Measurements from ENCODE around the gene ABCA5.

The ABCA5 gene, protein sequence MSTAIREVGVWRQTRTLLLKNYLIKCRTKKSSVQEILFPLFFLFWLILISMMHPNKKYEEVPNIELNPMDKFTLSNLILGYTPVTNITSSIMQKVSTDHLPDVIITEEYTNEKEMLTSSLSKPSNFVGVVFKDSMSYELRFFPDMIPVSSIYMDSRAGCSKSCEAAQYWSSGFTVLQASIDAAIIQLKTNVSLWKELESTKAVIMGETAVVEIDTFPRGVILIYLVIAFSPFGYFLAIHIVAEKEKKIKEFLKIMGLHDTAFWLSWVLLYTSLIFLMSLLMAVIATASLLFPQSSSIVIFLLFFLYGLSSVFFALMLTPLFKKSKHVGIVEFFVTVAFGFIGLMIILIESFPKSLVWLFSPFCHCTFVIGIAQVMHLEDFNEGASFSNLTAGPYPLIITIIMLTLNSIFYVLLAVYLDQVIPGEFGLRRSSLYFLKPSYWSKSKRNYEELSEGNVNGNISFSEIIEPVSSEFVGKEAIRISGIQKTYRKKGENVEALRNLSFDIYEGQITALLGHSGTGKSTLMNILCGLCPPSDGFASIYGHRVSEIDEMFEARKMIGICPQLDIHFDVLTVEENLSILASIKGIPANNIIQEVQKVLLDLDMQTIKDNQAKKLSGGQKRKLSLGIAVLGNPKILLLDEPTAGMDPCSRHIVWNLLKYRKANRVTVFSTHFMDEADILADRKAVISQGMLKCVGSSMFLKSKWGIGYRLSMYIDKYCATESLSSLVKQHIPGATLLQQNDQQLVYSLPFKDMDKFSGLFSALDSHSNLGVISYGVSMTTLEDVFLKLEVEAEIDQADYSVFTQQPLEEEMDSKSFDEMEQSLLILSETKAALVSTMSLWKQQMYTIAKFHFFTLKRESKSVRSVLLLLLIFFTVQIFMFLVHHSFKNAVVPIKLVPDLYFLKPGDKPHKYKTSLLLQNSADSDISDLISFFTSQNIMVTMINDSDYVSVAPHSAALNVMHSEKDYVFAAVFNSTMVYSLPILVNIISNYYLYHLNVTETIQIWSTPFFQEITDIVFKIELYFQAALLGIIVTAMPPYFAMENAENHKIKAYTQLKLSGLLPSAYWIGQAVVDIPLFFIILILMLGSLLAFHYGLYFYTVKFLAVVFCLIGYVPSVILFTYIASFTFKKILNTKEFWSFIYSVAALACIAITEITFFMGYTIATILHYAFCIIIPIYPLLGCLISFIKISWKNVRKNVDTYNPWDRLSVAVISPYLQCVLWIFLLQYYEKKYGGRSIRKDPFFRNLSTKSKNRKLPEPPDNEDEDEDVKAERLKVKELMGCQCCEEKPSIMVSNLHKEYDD (N-terminal part only)

DNA sequence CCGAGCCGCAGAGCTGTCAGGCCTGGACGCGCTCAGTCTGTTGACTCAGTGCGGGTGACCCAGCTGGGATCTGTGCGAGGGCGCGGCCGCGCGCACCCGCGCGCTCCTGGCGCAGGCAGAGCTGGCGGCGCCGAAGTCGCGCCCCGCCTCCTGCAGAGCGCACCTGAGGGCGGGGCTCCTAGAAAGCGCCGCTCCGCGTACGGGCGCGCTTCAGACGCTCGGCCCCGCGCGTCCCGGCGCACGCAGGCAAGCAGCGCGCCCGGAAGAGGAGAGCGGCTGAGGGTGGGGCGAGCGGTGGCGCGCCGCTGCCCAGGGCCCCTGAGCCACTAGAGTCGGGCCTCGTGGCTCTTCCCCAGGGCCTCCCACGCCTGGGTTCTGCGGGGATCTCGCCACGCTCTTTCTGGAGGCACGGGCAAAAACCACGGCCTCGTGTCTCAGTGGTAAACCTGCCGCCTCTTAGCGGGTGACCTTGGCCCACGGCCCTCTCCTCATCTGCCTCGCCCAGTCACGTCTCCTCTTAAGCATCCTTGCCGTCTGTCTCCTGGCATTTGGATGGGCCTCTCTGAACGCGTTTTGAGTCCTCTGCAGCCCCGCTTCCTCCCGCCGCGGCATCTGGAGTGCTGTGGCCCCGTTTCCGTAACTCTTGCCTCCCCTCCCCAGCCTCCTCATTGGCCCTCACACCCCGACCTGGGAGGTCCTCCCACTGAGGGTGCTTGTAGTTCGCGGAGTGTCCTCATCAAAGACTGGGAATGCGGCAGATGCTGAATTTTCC lies at the start of gene ABCA5:
Gene ABCA5 (minus strand): TSS at position 74 of the 772 bp plus-strand sequence. CDS start 12,718 bp downstream, outside the sequence.
- DNase-seq = peak; percentile 95

DNA sequence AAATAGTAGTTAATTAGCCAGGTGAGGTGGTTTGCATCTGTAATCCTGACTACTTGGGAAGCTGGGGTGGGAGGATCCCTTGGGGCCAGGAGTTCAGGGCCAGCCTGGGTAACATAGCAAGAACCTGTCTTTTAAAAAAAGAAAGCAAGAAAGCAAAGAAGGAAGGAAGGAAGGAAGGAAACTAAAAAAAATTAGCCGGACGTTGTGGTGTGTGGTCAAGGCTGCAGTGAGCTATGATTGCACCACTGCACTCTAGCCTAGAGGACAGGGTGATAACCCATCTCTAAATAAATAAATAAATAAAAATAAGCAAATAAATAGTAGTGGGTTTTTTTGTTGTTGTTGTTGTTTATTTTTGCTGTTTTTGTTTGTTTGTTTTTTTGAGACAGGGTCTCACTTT lies 48.3 kb upstream of the ABCA5 start:
- no peak for DNase-seq

DNA sequence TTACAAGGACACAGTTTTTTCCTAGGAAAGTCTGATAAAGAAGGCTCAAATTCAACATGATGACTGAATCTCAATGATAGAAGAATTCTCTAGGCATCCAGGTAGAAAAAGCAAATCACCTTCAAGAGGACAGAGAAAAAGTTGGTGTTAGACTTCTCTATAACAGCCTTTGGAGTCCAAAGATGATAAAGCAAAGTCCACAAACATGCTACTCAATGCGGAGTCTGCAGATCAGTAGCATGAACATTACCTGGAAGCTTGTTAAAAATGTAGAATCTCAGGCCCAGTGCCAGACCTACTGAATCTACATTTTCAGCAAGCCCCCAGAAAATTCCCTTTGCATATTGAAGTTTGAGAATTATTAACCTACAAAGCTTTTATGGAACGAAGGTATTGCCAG lies 46.1 kb upstream of the ABCA5 start:
- no peak for DNase-seq

- DNase-seq = no peak
Measured at GRCh38 chr17:69367298-69367697, 40.4 kb upstream of the ABCA5 start.

- DNase-seq = no peak
Measured at GRCh38 chr17:69363488-69364210, 36.7 kb upstream of the ABCA5 start.

GRCh38 chr17:69361156-69361555 lies 34.2 kb upstream of the ABCA5 start:
- DNase-seq = no peak

- DNase-seq = no peak
Measured at GRCh38 chr17:69358688-69359596, 32.0 kb upstream of the ABCA5 start.

DNA sequence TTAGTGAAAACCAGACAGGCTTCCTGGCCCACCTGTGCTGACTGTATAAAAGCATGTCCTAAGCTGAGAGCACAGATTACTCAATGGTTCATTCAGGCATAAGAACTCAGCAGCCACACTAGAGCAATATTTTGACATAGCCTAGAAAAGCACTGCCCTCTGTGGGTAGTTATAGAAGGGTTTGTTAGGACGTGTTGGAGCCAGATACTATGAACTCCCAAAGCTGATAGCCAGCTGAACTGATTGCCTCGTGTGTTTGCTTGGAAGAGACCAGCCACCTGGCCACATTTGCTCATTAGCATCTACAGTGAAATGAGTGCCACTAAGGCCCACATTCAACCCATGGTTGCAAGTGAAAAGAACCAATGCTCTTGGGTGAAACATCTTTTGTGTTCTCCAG lies 30.8 kb upstream of the ABCA5 start:
- no peak for DNase-seq

GRCh38 chr17:69356625-69357024 lies 29.7 kb upstream of the ABCA5 start:
- no peak for DNase-seq

DNA sequence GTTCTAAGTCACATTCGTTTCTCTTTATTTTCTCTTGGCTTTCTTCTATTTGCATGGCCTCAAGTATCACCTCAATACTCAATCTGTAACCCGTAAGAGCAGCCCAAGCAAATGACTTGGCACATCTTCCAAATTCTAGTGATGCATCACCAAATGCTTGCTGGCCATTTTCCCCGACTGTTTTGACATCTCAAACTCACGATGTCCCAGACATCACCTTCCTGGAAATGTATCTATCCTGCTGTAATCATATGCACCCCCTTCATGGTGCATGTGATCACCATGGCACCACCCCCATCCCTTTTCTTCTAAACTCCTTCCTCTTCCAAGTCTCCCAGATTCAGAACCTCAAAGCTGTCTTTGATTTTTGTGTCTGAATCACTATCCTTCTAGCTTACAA lies 24.0 kb upstream of the ABCA5 start:
- DNase-seq = no peak

DNA sequence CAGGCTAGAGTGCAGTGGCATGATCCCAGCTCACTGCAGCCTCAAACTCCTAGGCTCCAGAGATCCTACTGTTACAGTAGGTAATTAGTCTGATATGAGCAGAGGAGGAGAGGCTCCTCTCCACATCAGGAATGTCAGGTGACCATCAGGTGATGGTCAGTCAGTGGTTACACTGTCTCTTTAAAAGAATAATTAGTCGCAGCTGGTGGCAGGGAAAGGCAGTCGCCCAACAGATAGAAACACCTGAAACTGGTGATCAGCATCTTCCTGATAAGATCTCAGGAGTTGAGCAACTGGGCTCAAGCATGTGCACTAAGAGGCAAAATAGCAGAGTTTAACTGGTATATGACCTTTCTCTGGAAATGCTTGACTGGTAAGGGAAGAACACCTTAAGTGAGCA lies 21.5 kb upstream of the ABCA5 start:
- DNase-seq = no peak

GRCh38 chr17:69346766-69347165 lies 19.8 kb upstream of the ABCA5 start:
- no peak for DNase-seq

- no peak for DNase-seq
Measured at GRCh38 chr17:69344939-69345338, 18.0 kb upstream of the ABCA5 start.

DNA sequence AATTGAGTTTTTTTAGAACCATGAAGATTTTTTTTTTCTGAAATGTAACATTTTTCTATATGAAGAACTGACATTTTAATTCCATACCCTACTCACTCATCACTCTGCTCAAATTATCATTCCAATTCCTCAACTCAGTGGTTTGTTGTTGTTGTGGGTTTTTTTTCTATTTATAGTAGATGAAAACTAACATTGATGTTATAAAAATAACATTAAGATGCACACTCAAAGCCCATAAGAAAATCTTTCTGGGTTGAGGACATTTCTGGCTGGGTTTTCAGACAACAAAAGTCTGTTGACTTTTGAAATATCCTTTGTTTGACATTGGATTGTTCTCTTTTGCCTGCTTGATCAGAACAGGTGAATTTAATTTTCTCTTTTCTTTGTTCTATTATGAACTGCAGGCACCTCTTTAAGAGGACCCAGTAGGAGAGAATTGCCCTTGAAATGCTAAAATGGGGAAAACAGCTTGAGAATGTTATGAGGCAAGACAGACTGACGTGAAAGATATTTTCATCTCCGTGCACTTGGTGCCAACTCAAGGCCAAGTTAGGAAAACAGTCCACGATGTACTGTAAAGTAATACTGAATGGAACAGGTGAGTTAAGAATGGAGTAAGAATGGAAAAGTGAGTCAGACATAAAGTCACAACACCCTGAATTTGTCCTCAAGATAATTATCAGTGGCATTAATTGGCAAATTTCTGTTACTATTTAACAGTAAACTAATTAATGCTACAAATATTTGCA lies 16.1 kb upstream of the ABCA5 start:
- no peak for DNase-seq

- DNase-seq = no peak
Measured at GRCh38 chr17:69339937-69340336, 13.0 kb upstream of the ABCA5 start.

- no peak for DNase-seq
Measured at GRCh38 chr17:69336996-69337395, 10.1 kb upstream of the ABCA5 start.

DNA sequence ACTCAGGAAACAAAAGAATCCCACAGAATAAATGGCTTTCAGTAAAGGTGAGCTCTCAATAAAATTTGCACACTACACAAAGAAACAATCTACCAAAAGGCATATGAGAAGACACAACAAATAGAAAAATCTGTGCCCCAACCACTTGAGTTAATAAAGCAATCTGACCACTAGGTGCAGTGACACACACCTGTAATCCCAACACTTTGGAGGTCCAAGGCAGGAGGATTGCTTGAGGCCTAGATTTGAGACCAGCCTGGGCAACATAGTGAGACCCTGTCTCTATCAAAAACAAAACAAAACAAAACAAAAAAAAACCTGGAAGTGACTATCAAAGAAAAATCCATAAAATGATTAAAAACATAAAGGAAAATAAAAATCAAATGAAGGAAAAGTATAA lies 9.6 kb upstream of the ABCA5 start:
- no peak for DNase-seq

DNA sequence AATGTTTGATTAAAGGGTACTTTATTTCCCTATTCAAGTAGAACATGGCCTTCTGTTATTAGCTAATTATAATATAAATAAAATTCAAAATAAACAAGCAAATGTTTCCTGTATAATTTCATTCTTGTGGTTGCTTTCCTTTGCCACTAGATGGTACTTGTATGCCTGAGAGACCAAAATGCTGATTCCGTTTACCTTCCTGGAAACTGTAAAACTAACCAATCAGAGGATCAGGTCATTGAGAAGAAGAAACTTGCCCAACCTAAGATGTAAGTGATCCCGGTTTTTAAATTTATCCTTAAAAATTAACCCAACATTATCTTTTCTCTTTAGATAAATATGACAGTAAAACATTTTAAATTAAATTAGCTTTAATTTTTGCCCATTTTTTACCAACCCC lies 8.1 kb upstream of the ABCA5 start:
- no peak for DNase-seq

DNA sequence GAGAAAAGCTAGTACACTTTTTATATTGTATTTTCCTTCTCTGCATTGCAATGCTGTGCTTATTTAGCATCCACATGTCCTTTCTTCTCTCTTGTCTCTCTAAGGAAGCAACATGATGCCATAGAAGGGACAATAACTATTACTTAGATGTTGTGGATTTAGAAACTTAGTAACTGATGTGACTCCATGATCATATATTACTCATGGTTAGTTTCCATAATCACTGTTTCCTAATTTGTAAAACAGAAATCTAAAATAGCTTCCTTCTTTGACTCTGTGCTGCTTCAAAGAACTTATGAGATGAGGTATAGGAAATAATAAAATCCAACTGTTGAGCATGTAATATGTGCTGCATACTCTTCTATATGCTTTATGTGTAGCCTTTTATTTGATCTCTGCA lies 6.6 kb upstream of the ABCA5 start:
- no peak for DNase-seq

DNA sequence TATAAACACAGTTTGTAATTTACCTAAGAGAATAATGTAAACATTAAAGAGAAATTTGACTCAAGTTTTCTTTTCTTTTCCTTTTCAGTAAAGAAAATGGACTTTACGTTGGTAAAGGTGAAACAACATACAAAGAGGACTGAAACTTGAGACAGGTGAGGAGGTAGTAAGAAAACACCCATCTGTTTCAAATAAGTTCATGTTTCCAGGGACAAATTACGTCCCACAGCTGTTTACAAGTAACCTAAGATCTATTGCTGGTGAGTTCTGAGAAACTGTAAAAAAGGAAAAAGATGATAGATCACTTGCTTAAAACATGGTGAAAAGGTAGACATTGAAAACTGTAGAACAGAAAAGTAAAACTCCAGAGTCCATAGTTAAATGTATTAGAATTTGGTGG lies 4.8 kb upstream of the ABCA5 start:
- no peak for DNase-seq
